SIG-M5 treated with dmso at 0.1 percent for 504 hours (cell line): ENCODE results near the gene CIT.

ENCODE experiments used
- DNase-seq: peaks from one replicate; lab custom pipeline; 2025; ENCODE audit not compliant: unreplicated experiment; lab: John Stamatoyannopoulos, UW

The CIT gene

DNA sequence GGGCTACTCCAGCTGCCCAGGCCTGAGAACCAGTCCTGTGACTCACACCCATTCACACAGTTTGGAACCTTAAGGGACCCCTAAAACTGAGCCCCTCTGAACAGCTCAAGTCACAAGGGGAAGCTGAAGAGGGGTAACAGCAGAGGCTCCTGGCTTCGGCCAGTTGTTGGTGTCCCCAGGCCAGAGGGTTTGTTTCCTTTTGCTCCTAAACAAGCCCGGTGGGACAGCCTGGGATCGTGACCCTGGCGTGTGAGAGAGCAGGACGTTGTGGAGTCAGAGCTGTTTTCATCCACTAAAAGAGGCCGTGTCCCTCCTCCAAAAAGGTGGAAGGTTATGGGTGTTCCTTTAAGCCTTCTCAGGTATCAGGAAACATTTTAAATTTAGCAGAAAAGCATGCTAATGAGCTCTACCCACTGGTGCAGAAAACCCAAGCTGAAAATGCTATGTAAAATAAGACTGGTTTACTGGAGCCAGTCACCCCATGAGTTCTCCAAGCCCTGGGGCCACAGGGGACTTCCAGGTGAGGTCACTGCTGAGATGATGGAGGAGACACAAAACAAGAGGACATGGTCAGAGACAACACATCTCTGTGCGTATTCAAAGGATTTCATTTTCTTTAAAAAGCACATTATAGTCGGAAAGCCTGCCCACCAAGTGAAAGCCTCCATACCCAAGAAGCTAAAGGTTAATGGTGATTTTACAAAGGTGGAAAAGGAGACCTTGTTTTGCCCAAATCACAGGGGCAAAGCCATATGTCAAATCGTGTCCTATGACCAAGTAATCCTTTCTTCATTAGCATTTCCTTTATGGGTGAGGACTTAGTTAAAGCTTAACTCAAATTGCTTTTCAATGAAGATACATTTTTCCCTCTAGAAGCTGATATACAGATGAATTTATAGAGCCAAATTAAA, 195.1 kb downstream of the CIT start:
- DNase-seq: no peak

DNA sequence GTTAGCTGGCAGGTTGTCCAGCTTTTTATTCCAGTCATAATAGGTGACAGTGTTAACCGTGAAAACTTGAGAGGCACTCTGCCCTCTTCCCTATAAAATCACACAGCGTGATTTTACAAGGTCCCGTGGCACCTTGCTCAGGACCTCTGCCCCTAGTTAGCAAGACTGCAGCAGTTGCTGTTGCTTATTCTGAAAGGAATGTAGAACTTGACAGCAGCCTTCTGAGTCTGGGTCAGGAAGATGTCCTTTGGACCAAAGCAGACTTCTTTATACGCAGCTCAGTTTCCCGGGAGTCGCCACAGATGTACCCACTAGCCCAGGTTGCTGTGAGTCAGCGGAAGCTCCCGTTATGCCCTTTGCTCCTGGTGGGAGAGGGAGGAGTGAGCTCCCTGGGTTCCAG, 196.0 kb downstream of the CIT start:
- no peak for DNase-seq

DNA sequence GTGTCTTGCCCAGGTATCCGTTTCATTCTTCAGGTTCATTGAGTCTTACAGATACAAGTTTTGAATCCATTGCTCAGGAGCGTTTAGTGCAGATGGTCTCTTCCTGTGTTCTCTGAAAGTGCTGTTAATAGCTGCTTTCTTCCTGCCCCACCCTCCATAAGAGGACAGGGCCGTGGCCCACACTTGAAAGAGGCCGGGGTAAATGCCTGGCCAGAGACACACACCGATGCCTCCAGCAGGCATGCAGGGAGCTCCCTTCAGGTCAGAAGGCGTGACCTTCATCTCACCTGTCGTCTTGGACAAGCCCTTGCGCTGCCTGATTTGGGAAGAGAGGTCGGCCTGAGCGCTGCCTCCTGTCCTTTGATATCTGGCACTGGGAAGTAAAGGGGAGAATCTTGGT, 197.6 kb downstream of the CIT start:
- no peak for DNase-seq

DNA sequence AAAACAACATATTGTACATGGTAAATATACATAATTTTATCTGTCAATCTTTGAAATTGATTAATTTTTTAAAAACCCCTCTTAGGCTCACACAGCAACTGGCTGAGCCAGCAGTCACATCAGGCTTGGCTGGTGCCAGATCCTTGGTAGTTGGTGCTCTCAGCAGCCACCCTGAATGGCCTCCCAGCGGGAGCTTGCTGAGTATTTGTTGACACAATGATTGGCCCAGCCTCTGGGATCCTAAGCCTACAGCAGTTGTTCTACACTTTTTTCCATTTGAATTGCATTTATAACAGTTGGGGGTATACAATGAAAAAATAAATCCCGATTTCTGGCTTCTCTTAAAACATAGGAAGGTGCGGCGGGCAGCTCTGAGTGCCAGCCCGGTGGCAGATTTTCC, 198.0 kb downstream of the CIT start:
- no peak for DNase-seq

DNA sequence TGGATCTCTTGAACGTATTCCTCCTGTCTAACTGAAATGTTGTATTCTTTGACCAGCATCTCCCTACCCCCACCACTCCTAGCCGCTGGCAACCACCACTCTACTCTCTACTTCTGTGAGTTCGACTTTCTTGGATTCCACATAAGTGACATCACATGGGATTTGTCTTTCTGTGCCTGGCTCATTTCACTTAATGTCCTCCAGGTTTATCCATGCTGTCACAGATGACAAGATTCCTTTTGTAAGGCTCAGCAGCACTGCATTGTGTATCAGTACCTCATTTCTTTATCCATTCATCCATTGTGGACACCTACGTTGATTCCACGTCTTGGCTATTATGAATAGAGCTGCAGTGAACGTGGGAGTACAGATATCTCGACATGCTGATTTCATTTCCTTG, 198.7 kb downstream of the CIT start:
- no peak for DNase-seq

DNA sequence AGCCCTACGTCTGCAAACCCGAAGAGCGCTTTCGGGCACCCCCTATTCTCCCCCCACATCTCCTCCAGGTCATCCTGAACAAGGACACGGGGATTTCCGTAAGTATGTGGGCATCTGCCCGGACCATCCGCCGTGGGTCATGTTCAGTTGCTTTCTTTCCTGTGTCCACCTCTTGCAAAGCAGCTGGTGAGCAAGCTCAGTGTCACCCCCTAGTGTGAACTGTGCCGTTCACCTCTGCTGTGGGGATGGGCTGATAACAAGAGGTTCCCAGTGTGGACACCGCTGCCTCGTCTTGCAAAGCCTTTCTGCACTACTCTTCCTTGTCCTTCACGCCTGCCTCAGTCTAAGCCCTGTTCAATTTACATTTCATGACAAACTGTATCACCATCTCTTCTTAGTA, 200.5 kb downstream of the CIT start:
- DNase-seq: no peak

DNA sequence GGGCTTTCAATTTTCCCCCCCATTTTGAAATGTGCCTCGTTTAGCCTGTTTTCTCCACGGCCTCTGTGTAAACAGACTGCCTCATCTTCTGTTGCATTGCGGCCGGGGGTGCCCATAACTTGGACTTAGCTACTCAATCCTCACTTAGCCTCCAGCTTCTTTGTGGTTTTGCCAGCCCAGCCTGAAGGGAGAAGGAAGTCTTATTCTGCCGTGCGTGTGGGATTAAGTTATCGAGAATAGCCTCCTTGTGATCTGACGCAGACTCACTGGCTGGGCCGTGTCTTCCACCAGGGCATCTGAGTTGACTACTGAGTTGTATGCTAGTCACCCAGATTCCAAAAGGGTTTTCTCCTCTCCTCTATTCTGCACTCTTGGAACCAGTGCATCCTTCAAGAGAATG, 201.1 kb downstream of the CIT start:
- DNase-seq: no peak

DNA sequence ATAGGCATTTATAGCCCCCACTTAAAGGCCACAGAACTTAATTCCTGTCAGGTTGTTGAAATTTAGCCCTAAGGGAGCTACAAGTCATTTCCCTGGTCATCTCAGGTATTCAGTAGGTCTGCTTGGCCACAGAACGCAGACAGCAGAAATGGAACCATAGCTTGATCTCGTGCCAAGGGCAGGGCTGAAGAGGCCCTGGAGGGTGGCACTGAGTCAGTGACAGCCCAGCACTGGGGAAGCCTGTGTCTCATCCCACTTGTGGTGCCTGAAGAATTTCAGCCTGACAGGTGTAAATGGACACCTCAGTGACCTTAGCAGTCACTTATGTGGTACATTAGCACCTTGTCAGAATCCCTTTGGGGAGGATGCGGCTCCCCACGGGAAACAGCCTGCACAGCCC, 202.6 kb downstream of the CIT start:
- DNase-seq: no peak

DNA sequence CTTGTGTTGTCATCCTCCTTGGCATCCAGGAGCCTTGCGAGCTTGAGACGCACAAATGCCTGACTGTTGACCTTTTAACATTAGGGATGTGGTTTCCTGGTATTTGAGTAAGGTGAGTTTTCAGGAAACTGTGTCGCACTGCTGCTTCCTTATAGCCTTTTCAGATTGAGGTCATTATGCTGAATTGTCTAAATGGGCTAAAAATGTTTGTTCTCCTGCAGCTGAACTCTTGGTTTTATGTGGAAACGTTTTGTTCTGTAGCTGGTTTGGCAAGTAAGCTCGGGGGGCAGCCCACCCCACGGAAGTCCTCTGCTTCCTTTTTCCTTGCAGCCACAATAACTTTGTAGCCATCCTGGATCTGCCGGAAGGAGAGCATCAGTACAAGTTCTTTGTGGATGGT, 203.5 kb downstream of the CIT start:
- DNase-seq: no peak

DNA sequence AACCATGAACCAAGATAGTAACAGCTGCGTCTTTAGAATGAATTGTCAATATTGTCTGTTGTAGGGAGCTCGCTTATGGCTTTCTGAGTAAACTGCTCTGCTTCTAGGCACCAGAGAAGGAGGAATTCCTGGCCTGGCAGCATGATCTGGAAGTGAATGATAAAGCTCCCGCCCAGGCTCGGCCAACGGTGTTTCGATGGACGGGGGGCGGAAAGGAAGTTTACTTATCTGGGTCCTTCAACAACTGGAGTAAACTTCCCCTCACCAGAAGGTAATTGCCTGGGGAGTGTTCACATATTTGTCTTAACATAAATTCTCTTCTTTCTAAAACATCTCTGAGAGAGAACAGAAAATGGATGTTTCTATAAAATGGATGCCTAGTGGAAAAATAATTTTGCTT, 204.9 kb downstream of the CIT start:
- no peak for DNase-seq

DNA sequence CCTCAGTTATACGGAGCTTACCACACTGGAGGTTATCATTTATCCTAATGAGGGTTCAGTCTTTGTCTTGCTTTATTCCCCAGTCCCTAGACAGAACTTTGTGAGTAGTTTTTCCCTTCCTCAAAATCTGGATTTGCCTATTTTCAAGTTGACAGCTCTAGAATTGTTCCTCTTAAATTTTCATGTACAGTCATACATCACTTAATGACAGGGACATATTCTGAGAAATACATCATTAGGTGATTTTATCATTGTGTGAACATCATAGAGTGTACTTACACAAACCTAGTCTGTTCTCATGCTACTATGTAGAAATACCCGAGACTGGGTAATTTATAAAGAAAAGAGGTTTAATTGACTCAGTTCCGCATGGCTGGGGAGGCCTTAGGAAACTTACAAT, 206.1 kb downstream of the CIT start:
- no peak for DNase-seq

DNA sequence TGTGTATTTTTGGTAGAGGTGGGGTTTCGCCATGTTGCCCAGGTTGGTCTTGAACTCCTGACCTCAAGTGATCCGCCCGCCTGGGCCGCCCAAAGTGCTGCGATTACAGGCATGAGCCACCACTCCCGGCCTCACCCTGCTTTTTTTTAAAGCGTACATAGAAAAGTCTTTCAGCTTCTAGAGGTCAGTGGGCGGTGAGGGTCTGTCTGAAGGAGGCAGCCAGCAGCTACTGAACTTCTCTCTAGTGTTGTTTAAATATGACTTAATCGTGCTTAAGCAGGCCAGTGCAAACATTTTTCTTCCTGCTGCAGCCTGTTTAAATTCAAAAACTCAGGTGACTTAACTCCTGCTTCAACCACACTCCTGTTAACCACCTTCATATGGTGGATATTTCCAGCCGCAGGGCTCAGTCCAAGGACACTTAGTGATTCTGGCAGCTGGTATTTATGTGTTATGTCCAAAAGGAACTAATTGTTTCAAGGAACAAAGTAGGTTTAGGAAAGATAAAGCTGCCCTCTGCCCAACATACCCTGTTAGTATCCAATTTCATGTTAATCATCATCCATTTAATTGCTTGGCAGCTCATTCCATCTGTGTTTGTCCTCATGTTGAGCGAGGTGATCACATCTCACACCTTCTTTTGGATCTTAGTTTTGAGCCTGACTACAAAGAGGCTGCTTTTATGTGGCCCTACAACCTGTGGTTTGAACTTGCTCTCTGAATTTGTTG, 207.2 kb downstream of the CIT start:
- no peak for DNase-seq

DNA sequence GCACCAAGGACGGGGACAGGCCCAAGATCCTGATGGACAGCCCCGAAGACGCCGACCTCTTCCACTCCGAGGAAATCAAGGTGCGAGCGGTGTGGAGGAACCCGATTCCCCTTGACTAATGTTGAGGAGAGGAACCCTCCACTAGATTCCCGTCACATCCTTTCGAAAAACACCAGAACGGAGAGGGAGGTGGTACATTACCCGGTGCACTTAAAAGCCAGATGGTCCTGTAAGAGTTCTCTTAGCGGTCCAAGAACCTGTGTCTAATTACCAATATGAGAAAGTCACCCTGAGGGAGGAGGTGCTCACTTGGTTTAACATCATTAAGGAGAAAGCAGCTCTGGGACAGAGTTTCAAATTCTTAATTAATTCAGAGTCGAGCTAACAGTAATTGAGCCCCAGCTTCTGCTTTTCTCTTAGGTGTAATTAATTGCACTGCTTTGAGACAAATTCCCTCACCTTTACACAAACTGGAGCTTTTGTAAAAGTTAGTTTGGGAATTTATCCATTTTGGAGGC, 208.7 kb downstream of the CIT start:
- peak; percentile 43 for DNase-seq

DNA sequence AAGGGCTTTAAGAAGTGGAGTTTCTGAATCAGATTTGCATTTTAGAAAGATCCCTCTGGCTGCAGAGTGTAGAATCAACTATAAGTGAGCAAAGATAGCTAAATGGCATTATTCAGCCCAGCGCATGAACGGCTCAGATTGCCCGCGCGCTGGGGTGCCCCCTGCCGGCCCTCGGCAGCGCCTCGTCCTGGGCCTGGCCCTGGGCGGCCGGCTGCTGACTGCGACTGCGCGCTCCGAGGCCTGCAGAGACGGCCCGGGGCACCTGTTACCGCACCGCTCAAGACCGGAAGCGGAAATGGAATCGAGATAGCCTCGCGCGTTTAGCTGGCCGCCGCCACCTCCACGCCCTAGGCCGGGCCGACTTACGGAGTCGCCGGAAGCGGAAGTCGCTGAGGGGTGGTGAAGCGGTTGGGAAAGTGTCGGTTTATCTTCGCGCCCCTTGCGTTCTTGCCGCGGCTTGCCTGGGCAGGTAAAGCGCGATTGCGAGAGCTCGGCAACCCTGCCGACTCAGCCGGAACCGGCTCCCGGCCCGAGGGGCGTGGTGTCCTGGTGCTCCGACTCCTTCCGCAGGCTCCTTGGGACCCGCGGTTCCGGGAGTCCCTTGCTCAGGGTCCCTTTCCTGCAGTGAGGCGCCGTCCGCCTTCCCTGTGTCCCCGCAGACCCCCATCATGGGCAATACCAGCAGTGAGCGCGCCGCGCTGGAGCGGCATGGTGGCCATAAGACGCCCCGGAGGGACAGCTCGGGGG, 209.4 kb downstream of the CIT start, which contains the start of gene PRKAB1:
TSS of gene PRKAB1 (plus strand) at position 557 of the 747 bp plus-strand sequence. CDS start at position 669, 112 bp downstream.
- DNase-seq: peak; percentile 98

DNA sequence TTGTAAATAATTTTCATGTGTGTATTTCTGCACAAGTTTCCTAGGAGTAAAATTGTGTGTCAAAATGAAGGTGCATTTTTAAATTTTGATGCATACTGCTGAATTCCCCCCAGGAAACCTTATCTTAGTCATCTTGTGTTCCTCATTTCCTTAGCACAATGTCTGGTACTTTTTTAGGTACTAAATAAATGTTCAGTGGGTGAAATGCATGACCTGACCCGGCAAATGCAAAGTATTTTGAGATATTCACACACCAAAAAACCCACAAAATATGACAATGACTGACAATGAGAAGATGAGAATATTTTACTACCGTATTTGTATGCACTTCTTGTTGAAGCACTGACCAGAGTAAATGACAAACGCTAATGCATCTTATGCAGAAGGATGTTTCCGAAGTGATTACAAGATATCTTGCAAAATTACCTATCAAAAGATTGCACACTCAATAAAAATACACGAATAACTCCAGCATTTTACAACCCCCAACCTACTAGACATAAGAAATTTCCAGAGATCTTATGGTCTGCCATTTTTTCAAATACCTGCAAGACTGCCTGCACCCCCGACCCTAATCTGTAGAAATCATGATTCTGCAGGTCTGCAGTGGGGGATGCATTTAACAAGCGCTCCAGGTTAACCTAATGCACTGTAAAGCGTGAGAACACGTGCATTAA, 210.1 kb downstream of the CIT start:
- DNase-seq: peak; percentile 27

DNA sequence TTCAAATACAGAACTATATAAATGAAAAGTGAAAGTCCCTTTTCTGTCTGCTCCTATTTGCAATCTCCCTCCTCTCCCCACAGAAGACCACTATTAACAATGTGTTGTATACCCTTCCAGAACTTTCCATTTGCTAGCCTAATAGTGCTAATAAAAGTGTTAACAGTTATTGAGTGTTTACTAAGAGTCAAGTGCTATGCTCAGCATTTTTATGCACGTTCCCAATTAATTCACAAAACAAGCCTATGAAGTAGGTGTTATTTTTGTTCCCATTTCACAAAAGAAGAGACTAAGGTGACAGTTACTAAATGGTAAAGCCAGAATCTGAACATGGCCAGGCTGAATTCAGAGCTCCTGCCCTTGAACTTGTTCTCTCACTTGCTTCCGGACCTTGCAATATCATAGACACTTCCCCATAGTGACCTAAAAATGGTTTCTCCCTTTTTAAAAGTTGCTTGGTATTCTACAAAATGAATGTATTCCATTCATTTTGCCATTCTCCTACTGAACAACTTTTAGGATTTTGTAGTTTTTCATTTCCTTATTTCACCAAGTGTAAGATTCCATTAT, 210.8 kb downstream of the CIT start:
- peak; percentile 52 for DNase-seq

DNA sequence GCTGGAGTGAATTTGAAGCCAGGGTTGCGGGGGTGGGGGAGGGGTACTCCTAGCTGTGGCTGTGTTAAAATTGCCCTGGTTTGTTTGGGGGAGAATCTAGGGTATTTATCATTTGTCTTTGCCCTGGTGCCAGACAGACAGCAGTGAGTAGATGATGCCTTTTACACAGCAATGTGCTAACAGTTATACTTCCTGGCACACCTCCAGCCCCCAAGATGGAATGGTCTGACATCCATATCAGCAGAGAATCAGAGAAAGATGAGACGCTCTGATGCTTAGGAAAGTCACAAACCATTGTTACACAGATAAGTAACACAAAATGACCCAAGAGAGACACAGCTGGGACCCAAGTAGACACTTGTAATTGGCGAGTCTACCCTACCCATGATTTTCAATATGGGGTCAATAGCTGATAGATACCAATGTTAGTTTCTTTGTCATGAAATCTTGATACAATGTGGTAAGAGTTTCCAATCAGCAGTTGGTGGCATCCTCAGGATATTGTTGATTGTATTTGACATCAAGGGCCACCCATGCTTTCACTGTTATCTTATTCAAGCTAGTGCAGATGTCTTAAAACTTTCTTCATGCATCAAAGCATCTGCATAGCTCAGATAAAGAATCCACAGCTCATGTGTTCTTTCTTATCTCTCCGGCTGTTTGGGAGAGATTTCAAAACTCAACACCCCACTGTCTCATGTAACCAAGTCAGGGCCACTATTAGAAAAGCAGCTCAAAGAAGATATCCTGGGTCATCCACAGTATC, 211.8 kb downstream of the CIT start:
- DNase-seq: no peak

DNA sequence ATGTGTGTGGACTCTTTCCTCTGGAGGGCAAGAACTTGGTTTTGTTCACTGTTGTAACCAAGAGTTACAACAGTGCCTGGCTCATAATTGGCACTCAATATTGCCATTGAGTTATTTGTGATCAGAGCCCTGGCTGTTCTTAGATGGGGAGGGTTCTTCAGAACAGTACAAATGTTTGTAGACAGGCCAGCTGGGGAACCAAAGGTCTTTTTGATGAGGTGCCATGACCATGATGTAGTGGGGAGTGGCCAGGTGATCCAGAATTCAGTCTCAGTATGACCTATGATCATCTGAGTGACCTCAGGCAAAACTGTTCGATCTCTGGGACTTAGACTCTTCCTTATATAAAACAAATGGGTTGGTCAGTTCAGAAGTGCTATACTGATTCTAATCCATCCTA, 212.5 kb downstream of the CIT start:
- DNase-seq: no peak

DNA sequence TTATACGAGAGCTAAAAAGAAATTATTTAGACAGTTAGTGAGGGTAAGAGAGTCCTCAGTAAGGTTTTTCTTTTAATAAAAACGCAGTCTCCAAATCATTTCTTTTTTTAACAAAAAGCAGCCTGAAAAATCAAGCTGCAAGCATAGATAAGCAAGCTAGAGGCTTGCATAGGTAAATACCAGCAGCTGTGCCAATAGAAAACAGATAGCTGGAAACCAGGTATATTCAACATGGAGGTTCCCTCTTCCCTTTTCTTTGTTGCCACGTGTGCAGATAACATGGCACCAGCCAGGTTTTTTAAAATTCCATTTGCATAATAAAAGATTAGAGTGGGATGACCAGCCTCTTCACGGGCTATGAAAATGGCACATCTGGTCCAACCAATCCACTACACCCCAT, 215.2 kb downstream of the CIT start:
- DNase-seq: no peak

DNA sequence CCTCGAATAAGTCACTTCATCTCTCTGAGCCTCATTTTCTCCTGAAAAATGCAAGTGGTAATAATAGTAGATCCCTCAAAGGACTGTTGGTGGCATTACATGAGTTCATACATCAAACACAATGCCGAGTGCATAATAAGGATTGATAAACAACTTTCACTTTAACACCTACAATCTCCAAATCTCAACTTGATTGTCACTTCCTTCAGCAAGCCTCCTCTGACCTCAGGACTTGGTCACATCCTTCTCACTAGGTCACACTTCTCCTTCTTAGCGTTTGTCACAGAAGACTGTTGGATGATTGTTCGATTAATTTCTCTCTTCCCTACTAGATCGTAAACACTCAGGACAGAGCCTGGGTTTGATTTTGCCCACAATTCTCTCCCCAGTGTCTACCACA, 217.0 kb downstream of the CIT start:
- peak; percentile 31 for DNase-seq
